GM12864 (cell line): ENCODE measurements around the gene BAX.

Experiments used
- DNase-seq: peaks from one replicate; pipeline ENCODE4 v3.0.0-alpha.2; 2011; ENCODE audit warnings: low read depth
- H3K4me3 ChIP-seq: 2 replicates; pipeline ENCODE4 v1.5.1; 2011; ENCODE audit warnings: mild to moderate bottlenecking, low read depth, low read length, control low read depth
- TF ChIP-seq, protein P1 (sequence below): IDR thresholded peaks from 2 replicates; pipeline ENCODE4 v1.5.1; 2011; ENCODE audit warnings: low read depth, mild to moderate bottlenecking, moderate library complexity, low read length, control low read depth, inconsistent platforms; ENCODE audit errors: missing control alignments

The BAX gene

DNA sequence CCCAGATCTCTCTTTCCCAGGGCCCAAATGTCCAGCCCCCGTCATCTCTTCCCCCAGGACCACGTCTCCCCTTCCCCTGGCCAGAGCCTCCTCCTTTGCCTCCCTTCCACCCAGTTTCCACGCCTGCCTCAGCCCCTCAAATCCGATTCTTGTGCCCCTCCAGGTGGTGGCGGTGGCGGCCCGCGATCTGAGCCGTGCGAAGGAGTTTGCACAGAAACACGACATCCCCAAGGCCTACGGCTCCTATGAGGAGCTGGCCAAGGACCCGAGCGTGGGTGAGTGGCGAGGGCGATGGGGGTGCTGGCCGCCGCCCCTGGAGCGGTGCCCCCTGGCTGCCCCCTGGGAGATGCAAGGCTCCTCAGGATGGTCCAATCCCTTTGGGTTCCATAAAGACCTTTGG lies 19.8 kb upstream of the BAX start:
- no peak for DNase-seq
- TF ChIP-seq, protein P1, sequence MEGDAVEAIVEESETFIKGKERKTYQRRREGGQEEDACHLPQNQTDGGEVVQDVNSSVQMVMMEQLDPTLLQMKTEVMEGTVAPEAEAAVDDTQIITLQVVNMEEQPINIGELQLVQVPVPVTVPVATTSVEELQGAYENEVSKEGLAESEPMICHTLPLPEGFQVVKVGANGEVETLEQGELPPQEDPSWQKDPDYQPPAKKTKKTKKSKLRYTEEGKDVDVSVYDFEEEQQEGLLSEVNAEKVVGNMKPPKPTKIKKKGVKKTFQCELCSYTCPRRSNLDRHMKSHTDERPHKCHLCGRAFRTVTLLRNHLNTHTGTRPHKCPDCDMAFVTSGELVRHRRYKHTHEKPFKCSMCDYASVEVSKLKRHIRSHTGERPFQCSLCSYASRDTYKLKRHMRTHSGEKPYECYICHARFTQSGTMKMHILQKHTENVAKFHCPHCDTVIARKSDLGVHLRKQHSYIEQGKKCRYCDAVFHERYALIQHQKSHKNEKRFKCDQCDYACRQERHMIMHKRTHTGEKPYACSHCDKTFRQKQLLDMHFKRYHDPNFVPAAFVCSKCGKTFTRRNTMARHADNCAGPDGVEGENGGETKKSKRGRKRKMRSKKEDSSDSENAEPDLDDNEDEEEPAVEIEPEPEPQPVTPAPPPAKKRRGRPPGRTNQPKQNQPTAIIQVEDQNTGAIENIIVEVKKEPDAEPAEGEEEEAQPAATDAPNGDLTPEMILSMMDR: no peak
- no peak overlapping the region for H3K4me3 ChIP-seq

DNA sequence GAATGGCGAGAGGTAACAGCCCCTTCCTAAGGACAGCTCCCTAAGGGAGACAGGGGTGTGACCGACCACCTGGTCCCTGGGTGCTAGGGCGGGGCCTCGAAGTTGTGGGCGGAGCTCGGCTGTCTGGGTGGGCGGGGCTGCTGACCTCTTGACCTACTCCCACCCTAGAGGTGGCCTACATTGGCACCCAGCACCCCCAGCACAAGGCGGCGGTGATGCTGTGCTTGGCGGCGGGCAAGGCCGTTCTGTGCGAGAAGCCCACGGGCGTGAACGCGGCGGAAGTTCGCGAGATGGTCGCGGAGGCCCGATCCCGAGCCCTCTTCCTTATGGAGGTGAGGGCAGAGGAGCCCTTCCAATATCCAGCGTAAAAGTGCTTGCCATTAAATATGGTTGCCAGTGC lies 18.8 kb upstream of the BAX start:
- TF ChIP-seq, protein P1: no peak
- no peak for DNase-seq
- no peak overlapping the region for H3K4me3 ChIP-seq

DNA sequence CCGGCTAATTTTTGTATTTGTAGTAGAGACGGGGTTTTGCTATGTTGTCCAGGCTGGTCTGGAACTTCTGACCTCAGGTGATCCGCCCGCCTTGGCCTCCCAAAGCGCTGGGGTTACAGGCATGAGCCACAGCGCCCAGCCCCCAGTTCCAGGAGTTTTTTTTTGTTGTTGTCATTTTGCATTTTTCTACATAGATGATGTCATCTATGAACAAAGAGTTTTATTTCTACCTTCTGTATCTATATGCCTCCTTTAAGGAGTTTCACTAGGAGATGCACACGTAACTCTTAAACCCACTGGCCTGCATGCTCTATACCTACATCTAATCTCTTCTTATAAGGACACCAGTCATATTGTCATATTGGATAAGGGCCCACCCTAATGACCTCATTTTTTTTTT lies 16.4 kb upstream of the BAX start:
- no peak overlapping the region for H3K4me3 ChIP-seq
- no peak for DNase-seq
- TF ChIP-seq, protein P1: no peak

DNA sequence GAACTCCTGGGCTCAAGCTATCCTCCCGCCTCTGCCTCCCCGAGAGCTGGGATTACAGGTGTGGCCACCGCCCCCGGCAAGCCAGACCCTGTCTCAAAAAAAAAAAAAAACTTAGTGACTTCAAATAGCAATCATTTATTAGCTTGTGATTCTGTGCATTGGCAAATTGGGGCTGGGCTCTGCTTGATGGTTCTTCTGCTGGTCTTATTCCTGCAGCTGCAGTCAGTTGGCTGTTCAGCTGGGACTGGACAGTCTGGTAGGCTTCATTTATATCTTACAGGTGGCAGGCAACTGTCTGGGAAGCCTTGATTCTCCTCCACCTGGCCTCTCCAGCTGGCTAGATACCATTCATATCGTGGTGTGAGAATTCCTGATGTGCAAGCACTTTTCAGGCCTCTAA lies 13.8 kb upstream of the BAX start:
- H3K4me3 ChIP-seq: no peak overlapping the region
- DNase-seq: no peak
- TF ChIP-seq, protein P1: no peak

DNA sequence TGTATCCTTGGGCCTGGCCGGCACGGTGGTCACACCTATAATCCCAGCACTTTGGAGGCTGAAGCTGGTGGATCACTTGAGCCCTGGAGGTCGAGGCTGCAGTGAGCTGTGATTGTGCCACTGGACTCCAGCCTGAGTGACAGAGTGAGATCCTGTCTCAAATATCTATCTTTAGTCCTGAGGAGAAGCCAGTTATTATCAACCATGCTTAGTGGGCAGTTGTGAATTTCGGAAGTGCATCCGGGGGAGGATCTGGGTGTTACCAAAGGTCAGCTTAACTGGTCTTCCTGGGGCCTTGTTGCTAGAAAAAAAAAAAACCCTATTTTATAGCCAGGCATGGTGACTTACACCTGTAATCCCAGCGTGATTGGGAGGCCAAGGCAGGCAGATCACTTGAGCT lies 11.6 kb upstream of the BAX start:
- DNase-seq: no peak
- no peak overlapping the region for H3K4me3 ChIP-seq
- TF ChIP-seq, protein P1: no peak

DNA sequence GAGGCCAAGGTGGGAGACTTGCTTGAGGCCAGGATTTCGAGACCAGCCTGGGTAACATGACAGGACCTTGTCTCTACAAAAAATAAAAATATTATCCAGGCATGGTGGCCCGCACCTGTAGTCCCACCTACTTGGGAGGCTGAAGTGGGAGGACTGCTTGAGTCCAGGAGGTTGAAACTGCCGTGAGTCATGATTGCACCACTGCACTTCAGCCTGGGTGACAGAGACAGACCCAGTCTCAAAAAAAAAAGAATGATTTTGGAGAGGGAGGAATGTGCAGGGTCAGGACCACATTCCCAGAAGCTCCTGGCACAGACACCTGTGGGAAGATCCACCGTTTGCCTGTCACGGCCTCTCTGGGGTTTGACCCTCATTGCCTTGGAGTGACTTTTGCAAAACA lies 9.3 kb upstream of the BAX start:
- DNase-seq: no peak
- TF ChIP-seq, protein P1: no peak
- H3K4me3 ChIP-seq: no peak overlapping the region

DNA sequence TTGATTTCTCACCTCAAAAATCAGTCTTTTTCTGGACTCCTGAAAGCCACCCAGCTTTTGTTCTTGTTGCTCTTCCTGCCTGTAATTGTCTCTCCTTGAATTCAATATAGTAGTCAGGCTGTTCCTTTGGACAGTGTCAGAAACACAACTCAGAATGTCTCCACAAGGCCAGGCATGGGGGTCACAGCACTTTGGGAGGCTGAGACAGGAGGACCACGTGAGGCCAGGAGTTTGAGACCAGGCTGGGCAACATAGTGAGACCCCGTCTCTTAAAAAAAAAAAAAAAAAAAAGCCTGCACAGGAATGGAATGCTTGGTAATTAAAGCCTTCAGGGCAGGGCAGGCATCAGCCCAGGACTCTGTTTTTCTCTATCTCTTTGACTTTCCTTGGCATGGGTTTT lies 8.9 kb upstream of the BAX start:
- H3K4me3 ChIP-seq: no peak overlapping the region
- TF ChIP-seq, protein P1: no peak
- no peak for DNase-seq
